GM18909 (cell line): ENCODE measurements around the gene ZNRF4.

Experiments used
- ATAC-seq: cut with Tn5 transposase; IDR thresholded peaks from one replicate; pipeline ENCODE4 v1.9.1; 2021; ENCODE audit warnings: mild to moderate bottlenecking; ENCODE audit not compliant: unreplicated experiment, poor library complexity

Gene ZNRF4

DNA sequence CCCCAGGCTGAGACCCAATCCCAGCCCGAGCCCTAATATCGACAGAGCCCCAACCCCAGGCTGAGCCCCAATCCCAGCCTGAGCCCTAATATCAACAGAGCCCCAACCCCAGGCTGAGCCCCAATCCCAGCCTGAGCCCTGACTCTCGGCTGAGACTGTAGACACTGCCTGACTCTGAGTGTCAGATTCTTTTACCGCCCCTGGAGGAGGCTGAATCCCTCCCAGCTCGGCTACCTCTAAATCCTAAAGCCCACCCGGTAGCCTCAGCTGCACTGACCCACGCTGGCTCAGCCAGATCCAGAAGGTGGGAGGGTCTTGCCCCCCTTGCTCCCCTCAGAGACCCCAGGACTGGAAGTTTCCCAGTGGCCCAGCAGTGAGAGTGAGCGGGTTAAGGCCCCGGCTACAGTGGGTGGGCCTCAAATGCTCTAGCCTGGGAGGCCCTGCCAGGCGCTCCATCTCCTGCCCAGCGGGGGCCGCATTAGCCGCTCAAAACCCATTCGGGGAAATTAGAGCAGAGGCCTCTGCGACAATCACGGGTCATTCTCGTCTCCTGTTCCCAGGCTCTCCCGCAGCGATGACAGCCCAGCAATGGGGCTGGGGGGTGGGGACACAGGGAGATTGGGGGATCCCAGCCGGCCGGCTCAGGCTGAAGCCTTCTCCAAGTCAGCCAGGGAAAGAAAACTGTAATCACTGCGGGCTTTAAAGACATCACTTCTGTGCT is 43.8 kb downstream of the ZNRF4 start:
- ATAC-seq, result no peak

DNA sequence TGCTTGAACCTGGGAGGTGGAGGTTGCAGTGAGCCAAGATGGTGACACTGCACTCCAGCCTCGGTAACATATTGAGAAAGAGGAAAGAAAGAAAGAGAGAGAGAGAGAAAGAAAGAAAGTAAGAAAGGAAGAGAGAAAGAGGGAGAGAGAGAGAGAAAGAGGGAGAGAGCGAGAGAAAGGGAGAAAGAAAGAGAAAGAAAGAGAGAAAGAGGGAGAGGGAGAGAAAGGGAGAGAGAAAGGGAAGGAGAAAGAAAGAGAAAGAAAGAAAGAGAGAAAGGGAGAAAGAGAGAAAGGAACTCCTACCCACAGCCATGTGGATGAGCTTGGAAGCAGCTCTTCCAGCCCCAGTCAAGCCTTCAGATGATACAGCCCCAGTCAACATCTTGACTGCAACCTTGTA is 46.7 kb downstream of the ZNRF4 start:
- no peak for ATAC-seq

DNA sequence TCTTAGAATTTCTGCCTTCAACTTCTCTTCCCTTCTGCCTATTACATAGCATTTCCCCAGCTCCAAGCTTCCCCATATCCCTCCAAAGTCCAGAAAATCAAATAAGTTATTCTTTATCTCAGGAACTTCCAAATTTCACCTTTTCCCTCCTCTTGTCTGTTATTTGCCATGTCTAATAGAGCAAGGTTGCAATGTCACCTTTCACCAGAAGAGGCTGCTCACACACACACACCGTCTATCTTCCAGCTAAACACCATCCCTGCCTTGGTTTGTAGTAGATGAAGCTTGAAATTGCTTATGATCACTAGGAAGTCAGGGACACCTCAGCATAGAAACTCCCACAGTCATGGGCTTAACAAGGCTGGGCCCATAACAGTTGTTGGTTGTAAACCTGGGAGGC is 48.4 kb downstream of the ZNRF4 start:
- ATAC-seq, result no peak

DNA sequence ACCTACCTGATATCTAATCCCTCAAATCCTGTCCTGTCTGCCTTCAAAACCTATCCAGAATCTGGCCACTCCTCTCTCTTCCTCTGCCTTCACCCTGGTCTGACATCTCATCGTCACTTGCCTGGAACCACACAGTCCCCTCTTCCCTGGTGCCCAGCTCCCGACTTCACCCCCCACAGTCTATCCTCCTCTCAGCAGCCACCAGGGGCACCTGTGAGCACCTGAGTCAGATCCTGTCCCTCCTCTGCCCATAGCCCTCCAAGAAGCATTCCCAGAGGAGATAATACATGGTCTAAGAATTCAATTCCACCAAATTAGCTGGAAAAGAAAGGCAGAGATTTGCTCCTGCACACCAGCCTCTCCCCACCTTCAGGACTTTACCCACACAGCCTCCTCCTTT is 48.9 kb downstream of the ZNRF4 start:
- no peak for ATAC-seq
